Loucy (cell line): ENCODE results near the gene PLEKHA5.

Source experiments
- EZH2phosphoT487 ChIP-seq: fragments of 200-600 bp; IDR thresholded peaks from 2 replicates; pipeline ENCODE4 v1.6.1; 2018; ENCODE audit warnings: antibody characterized with exemption, mild to moderate bottlenecking, moderate library complexity, borderline replicate concordance
- TF ChIP-seq, protein P1 (sequence below): fragments of 200-600 bp; sonication (generic); conservative IDR thresholded peaks from 2 replicates; pipeline ENCODE4 v1.5.1; 2014; ENCODE audit warnings: mild to moderate bottlenecking, antibody characterized with exemption, low read length

DNA sequence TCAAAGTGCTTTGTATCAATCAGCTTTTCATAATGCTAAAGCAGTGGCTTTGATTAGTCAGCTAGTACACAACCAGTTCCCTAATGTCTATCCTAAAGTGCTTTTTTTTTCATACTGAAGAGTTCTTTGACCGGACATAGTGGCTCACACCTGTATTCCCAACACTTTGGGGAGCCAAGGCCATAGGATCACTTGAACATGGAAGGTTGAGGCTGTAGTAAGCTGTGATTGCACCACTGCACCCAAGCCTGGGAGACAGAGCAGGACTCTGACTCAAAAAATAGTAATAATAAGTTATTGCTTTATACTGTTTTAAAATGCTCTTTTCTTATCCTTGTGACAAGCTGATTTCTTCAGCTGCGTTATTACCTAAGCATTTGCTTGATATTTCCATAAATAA, 155.1 kb downstream of the PLEKHA5 start:
- TF ChIP-seq, protein P1, sequence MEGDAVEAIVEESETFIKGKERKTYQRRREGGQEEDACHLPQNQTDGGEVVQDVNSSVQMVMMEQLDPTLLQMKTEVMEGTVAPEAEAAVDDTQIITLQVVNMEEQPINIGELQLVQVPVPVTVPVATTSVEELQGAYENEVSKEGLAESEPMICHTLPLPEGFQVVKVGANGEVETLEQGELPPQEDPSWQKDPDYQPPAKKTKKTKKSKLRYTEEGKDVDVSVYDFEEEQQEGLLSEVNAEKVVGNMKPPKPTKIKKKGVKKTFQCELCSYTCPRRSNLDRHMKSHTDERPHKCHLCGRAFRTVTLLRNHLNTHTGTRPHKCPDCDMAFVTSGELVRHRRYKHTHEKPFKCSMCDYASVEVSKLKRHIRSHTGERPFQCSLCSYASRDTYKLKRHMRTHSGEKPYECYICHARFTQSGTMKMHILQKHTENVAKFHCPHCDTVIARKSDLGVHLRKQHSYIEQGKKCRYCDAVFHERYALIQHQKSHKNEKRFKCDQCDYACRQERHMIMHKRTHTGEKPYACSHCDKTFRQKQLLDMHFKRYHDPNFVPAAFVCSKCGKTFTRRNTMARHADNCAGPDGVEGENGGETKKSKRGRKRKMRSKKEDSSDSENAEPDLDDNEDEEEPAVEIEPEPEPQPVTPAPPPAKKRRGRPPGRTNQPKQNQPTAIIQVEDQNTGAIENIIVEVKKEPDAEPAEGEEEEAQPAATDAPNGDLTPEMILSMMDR: no peak
- no peak for TF ChIP-seq EZH2phosphoT487
